ENCODE results near the gene EPB41L2.

- TF ChIP-seq CTCF (IDR thresholded peaks at IDR 0.05; ENCODE audit: poor library complexity) (no peak), EZH2 (IDR thresholded peaks at IDR 0.05; ENCODE audit: borderline replicate concordance) (no peak), EZH2phosphoT487 (IDR thresholded peaks at IDR 0.05; ENCODE audit: low read depth, severe bottlenecking, unreplicated experiment) (no peak)
Measured at GRCh38 chr6:130949553-130949952, 113.5 kb downstream of the EPB41L2 start.
